DMS153 treated with DMSO at 0.1 percent for 48 hours (cell line): ENCODE results near the gene TMPRSS11D.

Source experiments
- DNase-seq: peaks from one replicate; lab custom pipeline; 2025; ENCODE audit not compliant: unreplicated experiment; lab: John Stamatoyannopoulos, UW

TMPRSS11D gene

DNA sequence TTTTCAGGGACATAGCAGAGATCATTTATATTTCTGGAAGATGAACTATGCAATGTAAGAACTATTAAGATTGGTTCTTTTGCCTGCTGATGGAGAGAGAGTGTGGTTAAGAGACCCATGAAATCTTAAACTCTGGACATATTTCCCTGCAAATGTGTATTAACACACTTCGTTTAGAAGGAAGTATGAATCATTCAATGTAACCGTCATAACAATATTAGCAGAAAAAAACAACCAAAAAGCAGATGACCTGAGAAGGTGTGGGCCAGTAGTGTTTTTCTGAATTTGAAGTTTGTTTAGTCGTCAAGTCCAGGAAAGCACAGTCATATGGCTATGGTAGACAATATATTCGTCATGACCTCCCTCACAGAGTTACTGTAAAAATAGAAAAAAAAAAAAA lies 2.5 kb upstream of the TMPRSS11D start:
- no peak for DNase-seq

DNA sequence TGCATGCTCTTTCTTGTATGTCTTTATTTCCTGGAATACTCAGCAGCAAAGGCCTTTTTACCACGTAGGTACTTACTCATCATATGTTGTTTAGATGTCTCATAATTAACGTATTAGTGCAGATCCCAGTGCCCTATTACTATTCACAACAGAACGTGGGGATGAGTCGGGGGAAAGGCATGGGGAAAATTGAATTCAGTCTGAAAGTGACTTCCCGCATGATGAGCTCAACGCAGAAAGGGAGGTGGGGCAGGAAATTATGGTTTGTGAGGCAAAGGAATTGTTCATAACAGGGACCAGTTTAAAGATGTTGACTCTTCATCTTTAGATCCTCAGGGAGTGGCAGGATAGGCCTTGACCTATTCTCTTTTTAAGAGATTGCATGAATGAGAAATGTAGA lies 2.0 kb upstream of the TMPRSS11D start:
- no peak for DNase-seq

DNA sequence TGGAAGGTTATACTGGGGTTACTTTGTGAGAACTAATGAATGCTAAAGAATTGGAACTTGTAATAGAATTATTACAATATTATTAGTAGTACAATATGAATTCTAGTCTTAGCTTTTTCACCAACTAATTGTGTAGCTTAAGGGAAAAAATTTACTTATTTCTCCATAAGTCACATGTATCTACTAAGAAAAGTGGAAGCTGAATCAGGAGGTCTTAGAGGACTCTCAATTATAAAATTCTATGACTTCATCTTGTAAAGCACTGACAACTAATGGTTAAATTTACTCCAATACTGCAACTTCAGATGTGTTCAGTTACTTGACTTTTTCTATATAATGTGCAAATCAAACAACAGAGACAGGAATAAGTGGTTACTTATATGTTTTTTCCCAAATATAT lies 899 bp upstream of the TMPRSS11D start:
- DNase-seq: no peak

DNA sequence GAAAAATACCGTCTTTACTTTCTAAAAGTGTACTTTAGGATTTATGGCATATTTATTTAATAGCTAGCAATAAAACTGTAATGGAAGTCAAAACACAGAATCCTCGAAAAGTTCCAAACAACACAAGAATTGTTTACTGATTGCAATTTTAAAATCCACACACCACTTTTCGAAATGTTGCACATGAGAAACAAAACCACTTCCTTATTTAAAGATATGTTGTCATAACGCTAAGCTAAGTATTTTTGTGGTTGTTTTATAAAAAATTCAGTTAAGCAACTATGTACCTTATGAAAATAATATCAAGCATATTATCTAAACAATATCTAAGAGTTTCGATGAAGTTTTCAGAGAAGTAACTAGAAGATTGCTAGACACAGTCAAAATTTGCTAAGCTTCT lies 344 bp downstream of the TMPRSS11D start:
- no peak for DNase-seq

DNA sequence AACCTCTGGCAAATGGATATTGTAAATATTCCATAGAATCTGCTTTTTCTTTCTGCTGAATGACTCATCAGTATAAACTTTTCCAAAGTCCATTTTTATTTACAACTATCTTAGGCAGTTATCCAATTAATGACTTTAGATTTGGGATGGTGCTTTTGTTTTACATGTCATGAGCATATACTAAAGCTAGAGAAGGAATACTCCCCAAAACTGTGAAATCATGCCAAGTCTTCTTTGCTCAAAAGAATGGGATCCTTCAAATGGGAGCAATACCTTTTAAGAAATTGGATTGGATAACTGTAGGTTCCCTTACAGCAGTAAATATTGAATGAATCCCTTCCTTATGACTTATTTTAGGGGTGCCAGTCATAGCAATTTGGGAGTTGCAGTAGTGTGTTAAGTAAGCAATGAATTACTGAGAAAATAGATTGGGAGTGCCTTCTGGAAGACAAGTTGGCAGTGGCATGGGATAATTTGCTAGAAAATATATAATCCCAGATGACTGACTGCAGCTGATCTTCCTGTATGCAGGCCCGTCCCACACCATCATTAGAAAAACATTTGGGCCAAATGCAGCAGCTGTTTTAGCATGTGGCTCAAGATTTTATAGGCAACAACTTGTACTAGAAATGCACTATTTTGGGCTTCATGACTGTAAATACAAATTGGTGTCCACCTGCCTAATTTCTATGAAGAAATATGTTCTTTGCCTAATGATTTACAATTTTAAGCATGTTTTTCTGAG lies 2.8 kb downstream of the TMPRSS11D start:
- DNase-seq: no peak

DNA sequence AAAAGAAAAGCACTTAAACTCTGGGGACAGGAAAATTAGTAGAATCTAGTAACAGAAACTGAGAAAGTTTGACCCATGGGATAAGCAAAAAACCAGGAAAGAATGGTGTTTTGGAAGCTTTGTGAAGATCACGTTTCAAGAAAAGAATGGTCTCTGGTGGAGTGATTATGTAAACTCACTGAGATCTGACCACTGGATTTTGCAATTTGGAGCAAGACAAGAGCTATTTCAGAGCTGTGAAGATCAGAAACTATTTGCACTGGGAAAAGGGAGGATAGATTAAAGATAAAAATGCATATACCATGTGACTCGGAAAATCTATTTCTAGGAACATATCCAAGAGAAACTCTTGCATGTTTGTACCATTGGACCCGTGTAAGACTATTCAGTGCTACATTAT lies 4.3 kb downstream of the TMPRSS11D start:
- DNase-seq: no peak

DNA sequence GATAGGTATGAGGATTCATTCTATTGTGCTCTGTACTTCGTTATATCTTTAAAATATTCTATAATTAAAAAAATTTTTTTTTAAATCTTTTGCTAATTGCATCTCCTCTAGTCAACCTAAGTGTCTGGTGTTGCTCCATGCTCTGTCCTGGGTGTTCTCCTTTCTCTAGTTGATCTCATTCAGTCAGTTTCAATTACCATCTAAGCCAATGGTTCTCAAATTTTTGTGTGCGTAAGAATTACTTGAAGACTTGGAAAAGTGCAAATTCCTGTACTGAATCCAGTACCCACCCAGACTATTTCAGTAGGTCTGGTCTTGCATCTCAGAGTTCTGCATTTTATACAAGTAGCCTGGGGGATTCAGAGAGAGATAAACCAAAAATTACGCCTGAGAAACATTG lies 6.7 kb downstream of the TMPRSS11D start:
- no peak for DNase-seq

DNA sequence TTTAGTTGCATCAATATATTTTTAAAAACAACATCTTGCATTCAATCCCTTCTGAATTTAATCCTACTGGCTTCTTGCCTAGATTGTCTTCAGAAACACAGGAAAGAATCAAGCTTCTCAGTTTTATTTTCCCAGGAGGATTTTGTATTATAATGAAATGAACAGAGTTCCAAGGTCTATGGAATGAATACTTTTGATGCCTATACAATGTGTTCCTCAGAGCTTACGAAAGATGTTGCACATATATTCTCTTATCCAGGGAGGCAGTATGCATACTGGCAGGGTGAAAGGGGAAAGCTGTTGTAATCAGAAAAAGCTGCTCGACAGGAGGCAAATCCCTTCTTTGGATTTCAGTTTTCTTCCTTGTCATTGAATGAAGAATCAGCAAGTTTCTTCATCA lies 8.8 kb downstream of the TMPRSS11D start:
- no peak for DNase-seq

DNA sequence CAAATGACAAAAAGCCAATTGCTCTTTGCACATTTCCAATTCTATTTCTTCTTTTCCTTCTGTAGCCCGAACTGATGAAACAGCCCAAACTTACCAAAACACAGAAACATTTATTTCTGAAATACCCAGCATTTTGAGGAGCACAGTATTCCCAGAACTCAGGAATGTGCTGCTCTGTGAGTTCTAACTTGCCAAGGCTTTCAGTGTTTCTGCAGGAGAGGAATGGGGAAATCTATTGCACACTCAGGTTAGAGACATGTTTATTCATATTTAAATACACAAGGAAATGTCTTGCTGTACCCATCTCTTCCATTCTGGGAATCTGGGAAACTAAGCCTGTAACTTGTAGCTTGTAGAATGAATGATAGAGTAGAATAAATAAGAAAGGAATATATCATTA lies 10.7 kb downstream of the TMPRSS11D start:
- DNase-seq: no peak

DNA sequence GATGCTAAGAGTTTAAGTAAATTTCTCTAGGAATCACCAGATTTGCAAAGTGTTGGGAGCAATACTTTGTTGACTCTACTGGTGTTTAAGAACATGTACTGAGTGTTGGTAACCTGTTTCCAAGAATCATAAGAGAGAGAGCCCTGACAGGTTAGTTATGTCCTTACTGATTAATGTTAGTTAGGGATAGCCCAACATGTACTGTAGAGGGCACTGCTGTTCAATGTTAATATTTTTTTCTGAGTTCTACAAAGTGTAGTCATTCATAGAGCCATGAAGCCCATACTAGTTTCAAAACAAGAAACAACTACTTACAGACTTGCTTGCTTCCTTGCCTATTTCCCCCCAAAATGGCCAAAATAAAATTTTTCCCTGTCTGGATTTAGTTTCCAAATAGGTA lies 11.9 kb downstream of the TMPRSS11D start:
- peak; percentile 48 for DNase-seq

DNA sequence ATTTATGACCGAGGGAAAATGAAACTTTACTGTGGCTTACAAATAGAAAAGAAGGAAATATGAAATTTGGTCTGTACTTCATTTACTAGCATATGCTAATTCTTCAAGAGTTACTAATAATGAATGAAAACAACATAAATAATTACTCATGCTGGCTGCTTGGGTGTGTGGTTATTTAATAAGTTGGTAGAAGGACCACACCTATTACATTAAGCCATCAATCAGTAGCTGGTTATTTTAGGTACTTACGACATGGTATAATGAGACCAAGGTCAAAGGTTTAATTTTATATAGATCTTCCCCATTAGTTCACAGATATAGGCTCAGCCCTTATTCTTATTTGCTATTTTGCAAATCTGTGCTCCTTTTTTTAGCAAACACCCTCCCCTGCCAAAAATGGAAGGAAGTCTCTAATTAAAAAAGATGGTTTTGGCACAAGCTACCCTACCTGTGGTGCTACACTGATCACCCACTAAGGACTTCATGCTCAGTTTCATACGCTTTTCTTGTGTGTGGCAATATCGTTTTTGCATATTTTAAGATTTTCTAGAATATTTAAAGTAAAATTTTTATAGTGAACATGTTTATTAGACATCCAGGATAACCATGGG lies 14.1 kb downstream of the TMPRSS11D start:
- no peak for DNase-seq

DNA sequence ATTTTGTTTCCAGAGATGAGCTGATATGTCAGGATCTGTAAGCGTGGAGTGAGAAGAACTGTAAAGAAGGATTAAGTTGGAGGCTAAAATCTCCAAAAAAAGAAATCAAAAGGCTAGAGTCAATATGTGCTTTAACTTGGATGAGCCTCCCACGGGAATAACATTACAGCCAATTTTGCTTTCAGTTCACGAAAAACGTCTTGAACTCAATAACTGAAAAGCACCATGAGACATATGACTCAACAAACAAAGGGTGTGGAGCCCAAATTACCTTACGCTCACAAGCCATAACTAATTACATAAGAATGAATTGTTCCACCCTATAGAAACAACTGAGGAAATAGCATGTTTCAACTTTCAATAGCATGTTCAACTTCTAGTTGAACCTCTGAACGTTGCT lies 22.3 kb downstream of the TMPRSS11D start:
- no peak for DNase-seq

DNA sequence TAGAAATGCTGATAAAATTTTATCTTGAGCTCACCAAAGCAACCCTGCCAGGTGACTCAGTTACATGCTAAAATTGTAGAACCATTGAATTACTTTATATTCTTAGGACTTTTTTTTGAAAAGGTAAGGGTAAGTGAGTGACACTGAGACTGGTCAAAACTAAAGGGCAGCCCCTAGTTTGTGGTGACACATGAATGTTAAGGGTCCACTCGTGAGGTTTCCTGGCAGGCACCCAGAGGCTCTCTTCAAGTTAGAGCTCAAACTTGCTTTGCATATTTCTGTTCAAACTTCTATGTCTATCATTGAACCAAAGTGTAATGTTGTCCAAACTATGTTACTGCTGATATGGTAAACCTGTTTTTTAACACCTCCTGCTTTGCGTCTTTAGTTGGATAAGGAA lies 30.5 kb downstream of the TMPRSS11D start:
- DNase-seq: no peak

DNA sequence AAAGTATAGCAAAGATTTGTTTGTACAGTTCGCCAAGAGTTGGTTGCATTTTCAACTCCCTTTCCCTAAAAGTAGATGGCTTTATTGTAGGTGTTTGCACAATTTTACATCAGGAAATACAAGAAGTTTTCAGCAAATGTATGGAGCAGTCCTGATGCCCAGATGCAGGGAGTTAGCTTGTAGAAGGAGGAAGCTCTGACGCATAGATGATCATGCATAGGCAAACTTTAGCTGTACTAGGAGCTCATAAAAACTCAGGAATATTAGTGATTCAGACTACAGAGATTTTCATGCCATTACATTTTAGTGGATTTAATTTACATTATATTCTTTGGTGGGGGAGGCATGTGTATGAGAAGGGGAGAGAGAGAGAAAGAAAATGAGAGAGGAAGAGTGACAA lies 62.9 kb downstream of the TMPRSS11D start:
- no peak for DNase-seq

DNA sequence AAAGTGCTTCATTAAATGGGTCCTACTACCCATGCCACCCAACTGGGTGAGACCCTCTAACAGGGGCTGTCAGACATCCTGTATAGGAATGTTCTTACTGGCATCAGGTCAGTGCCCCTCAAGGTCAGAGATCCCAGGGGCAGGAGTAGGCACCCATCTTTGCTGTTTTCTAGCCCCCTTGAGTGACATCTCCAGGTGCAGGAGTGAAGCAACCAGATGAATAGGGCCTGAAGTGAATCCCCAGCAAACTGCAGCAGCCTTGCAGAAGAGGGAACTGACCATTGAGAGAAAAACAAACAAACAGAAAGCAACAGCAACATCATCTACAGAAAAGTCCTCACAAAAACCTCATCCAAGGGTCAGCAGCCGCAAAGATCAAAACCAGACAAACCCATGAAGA lies 73.8 kb downstream of the TMPRSS11D start:
- no peak for DNase-seq

DNA sequence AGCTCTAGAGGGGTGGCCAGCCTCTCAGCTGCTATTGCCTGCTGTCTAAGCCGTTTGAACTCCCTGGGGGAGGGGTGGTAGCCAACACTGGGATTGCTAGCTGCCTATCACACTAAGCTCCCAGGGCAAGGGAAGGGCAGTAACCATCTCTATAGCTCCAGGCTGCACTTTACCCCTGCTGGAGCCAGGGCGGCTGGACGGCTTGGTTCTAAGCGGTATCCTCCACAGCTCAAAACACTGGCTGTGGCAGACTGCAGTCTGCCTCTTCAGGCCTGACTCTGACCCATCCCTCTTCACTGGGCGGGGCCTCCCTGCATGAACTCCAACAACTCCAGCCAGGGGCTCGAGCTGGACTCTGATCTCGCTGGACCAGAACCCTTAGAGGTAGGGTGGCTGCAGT lies 74.3 kb downstream of the TMPRSS11D start:
- DNase-seq: no peak

DNA sequence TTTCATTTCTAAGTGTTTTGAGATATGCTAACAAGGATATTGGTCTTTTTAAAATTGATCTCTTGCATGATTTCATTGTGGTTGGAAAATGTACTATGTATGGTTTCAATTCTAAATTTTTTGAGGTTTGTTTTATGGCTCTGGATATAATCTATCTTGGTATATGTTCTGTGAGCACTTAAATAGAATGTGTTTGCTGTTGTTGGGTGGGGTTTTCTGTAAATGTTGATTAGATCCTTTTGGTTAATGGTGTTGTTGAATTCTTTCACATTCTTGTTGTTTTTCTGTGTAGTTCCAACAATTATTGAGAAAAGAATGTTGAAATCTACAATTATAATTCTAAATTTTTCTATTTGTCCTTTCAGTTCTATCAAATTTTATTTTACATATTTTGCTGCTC lies 87.0 kb downstream of the TMPRSS11D start:
- no peak for DNase-seq

DNA sequence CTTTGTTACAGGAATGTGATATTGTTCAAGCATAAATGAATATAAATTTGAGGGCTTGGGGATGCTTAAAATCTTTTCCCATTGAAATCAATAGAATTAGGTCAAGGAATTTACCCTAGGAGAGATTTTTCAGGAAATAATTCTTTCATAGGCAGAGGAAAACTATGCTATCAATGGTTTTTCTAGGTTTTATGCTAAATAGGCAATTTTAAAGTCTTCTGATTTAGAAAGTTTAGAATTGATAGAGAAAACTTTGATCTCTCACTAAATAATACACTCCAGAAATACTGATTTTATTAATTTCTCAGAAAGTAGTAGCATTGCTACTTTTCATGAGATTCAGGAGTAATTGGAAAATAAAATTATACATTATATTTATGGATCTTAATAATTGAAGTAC lies 93.1 kb downstream of the TMPRSS11D start:
- no peak for DNase-seq

DNA sequence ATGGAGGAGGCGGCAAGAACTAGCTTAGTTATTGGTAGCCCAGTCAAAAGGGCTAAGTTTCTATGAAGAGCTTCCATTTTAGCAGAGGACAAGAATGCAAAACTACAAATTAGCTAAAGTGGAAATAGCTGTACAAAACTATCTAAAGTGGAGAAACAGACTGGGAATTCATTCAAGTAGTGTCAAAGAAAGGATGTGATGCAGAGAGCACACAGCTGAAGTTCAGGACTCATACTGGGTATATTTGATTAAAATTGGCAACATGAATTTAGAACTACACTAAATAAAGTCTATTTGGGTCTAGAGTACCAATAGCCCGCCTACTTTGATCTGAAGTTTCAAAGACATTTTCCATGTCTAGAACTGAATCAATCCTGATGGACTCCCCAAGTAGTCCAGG lies 96.5 kb downstream of the TMPRSS11D start:
- DNase-seq: no peak

DNA sequence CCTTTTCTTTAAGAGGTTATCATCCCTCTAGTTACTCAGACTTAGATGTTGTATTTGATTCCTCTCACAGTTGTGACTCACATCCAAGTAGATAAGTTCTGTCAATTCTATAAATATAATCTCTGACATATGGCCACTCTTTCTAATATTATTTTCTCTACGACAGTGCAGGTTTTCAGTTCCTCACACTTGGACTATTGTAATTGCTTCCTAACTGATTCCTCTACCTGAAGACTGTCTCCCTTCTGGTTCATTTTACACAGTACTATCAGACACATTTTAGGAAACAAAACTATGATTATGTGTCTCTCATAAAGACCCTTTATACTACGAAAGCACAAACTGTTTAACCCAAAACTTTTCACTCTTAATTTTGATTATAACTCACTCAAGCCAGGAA lies 98.3 kb downstream of the TMPRSS11D start:
- DNase-seq: no peak

DNA sequence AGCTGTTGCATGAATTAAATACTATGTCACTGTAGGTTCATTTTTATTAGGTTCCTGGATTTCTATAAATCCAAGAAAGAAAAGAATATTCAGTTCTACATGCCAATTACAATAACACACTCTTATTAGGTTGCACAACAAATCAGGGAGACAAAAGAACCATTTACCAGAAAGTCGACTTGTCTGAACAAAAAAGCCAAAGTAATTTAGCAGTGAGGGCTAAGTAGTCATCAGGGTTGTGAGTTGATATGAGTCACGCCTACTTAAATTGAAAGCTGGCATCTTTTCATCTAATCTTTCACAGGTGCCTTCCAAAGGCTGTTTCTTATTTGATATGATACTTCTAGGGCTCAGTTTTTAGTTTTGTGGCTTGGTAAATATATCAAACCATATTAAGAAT lies 104.2 kb downstream of the TMPRSS11D start:
- no peak for DNase-seq

DNA sequence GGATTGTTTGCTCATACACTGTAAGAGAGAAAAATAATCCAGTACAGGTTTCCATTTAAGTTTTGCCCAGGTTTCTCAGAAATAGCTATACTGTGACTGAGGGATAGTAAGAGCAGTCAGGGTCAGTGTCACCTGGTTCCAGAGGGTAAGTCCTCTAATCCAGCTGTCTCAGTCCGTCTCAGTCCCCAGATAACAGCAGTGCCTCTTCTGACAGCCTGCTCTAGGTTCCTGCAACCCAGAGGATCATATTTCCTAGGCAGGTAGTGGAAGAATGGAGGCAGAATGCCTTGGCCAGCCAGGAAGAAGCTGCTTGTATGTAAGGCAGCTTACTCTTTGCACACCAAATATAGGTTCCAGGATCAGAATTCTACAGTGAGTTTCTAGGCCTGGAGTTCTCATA lies 107.1 kb downstream of the TMPRSS11D start:
- DNase-seq: no peak
